ENCODE results near the gene CTSZ. TPM values are rescaled to one million over a fixed set of nuclear protein-coding genes. Genes with fewer than 3 reads are reported as not detected.

The CTSZ gene
- polyA plus RNA-seq, 3 donors = 62.6 to 755 (median 86.4) TPM

- Mint-ChIP-seq H3K4me3 (no peak overlapping the region), H3K36me3 (peaks cover 37 to 42% of the 10 kb centered on the region in 2 donors), H3K27me3 (ENCODE audit: low read depth in 3 of 3) (peaks cover 0 to 2% (median 0%) of the 10 kb centered on the region in 3 donors), H3K4me1 (peaks cover 40% of the 10 kb centered on the region), H3K27ac (peak overlapping the region in 3 of 7 donors; percentile 3 to 86 (median 6)), H3K9me3 (no peaks in the 10 kb centered on the region)
- H3K27me3 ChIP-seq (ENCODE audit: control insufficient read depth in 2 of 2, insufficient read depth in 2 of 2, low read length in 2 of 2) = no peaks in the 10 kb centered on the region
- DNase-seq = no peak
- H3K9me3 ChIP-seq (replicated peaks in 1 of 2; ENCODE audit: control insufficient read depth in 1 of 2, insufficient read depth in 1 of 2, low read length in 2 of 2) = no peaks in the 10 kb centered on the region
- H3K9ac ChIP-seq (ENCODE audit: insufficient read depth, low read length, poor library complexity, severe bottlenecking) = no peak overlapping the region
- no peak overlapping the region for H3K4me3 ChIP-seq (replicated peaks in 1 of 3; ENCODE audit: low read depth in 2 of 3, low read length in 3 of 3)
- H3K79me2 ChIP-seq (ENCODE audit: insufficient read depth, low read length) = peaks cover 58% of the 10 kb centered on the region
- intact Hi-C loops (cut with micrococcal nuclease) = loop anchor here in 1 of 2 donors (5.0 to 10.0 kb wide), 2 partner anchors 143 to 386 kb away; partner anchors contain the start of gene STX16
- peaks cover 27 to 41% of the 10 kb centered on the region in 2 donors for H3K36me3 ChIP-seq (replicated peaks in 1 of 2; ENCODE audit: control insufficient read depth in 1 of 2, insufficient read depth in 2 of 2, low read length in 2 of 2)
- peaks cover 42% of the 10 kb centered on the region for H4K20me1 ChIP-seq (ENCODE audit: insufficient read depth, low read length)
- no peak overlapping the region for H3K27ac ChIP-seq (ENCODE audit: low read depth in 1 of 2, low read length in 2 of 2)
- peaks cover 21 to 35% of the 10 kb centered on the region in 2 donors for H3K4me1 ChIP-seq (ENCODE audit: control insufficient read depth in 1 of 2, insufficient read depth in 2 of 2, low read length in 2 of 2)
- no peak overlapping the region for H3K4me2 ChIP-seq (replicated peaks; ENCODE audit: extremely low read depth, low read length, poor library complexity, severe bottlenecking)
- 100% methylated on average over 1 of the region's 5 CpGs for WGBS (ENCODE audit: insufficient coverage)
- TF ChIP-seq CTCF (IDR thresholded peaks at IDR 0.05) = no peak
- no peak overlapping the region for H2AFZ ChIP-seq (ENCODE audit: insufficient read depth, low read depth, low read length, poor library complexity, severe bottlenecking)
Observed at GRCh38 chr20:59040667-59041066, 33.6 kb upstream of the CTSZ start.

GRCh38 chr20:59039233-59039632 lies 32.2 kb upstream of the CTSZ start:
- Histone ChIP-seq H3K79me2 (ENCODE audit: insufficient read depth, low read length) (peaks cover 58% of the 10 kb centered on the region), H3K4me2 (replicated peaks; ENCODE audit: extremely low read depth, low read length, poor library complexity, severe bottlenecking) (no peak overlapping the region), H3K4me3 (replicated peaks in 1 of 3; ENCODE audit: low read depth in 2 of 3, low read length in 3 of 3) (no peak overlapping the region), H3K36me3 (replicated peaks in 1 of 2; ENCODE audit: control insufficient read depth in 1 of 2, insufficient read depth in 2 of 2, low read length in 2 of 2) (peaks cover 37 to 54% of the 10 kb centered on the region in 2 donors), H3K9ac (ENCODE audit: insufficient read depth, low read length, poor library complexity, severe bottlenecking) (no peak overlapping the region), H4K20me1 (ENCODE audit: insufficient read depth, low read length) (peaks cover 42% of the 10 kb centered on the region), H3K27ac (ENCODE audit: low read depth in 1 of 2, low read length in 2 of 2) (no peak overlapping the region), H2AFZ (ENCODE audit: insufficient read depth, low read depth, low read length, poor library complexity, severe bottlenecking) (no peak overlapping the region), H3K27me3 (ENCODE audit: control insufficient read depth in 2 of 2, insufficient read depth in 2 of 2, low read length in 2 of 2) (no peaks in the 10 kb centered on the region), H3K4me1 (ENCODE audit: control insufficient read depth in 1 of 2, insufficient read depth in 2 of 2, low read length in 2 of 2) (peaks cover 21 to 35% of the 10 kb centered on the region in 2 donors), H3K9me3 (replicated peaks in 1 of 2; ENCODE audit: control insufficient read depth in 1 of 2, insufficient read depth in 1 of 2, low read length in 2 of 2) (no peaks in the 10 kb centered on the region)
- WGBS (ENCODE audit: insufficient coverage) = no CpG with 5 or more reads among the region's 1 CpG
- H3K27me3 Mint-ChIP-seq (ENCODE audit: low read depth in 3 of 3) = no peaks in the 10 kb centered on the region
- no peaks in the 10 kb centered on the region for H3K9me3 Mint-ChIP-seq
- no peak overlapping the region for H3K27ac Mint-ChIP-seq
- intact Hi-C loops (cut with micrococcal nuclease) = loop anchor here (2.0 to 10.0 kb wide), 3 partner anchors 34 to 144 kb away; partner anchors contain the start of gene NELFCD (in 1 of the 2)
- peaks cover 49 to 55% of the 10 kb centered on the region in 2 donors for H3K36me3 Mint-ChIP-seq
- TF ChIP-seq CTCF (IDR thresholded peaks at IDR 0.05) = no peak
- no peak overlapping the region for H3K4me3 Mint-ChIP-seq
- no peak for DNase-seq
- peaks cover 40% of the 10 kb centered on the region for H3K4me1 Mint-ChIP-seq

All from CD14-positive monocyte (primary cell).